ENCODE results near the gene IGF1R. TPM values are rescaled to one million over a fixed set of nuclear protein-coding genes. Genes with fewer than 3 reads are reported as not detected.

IGF1R gene
- total RNA-seq, 4 donors from 2014 or later: 87.8 to 173 (median 107) TPM

DNA sequence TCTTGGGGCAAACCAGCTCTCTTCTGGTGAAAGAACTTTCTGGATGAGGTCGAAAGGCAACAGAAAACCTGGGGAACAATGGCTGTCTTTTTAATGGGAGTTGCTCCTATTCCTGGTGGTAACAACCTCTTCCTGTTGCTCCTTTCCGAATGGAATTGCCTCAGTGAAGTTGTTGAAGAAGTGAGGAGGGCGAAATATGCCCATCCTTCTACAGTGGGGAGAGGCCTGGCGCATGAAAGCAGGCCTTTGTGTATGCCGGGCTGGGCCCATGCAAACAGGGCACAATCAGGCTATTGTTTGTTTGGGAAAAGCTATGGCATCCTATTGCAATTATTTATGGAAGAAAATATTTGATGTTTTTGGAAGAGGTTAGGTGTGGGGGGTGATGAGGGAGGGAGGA is 166.9 kb downstream of the IGF1R start:
- Histone ChIP-seq H3K4me1 (no peaks in the 10 kb centered on the region), H3K36me3 (no peaks in the 10 kb centered on the region), H3K27me3 (no peaks in the 10 kb centered on the region), H3K4me3 (no peak overlapping the region), H3K27ac (no peak overlapping the region), H3K9me3 (no peaks in the 10 kb centered on the region)
- WGBS: 77% methylated on average over 5 of the region's 5 CpGs
- DNase-seq (ENCODE audit: low spot score in 2 of 2): no peak
- TF ChIP-seq POLR2A (IDR thresholded peaks at IDR 0.05) (no peak), EP300 (IDR thresholded peaks at IDR 0.05) (no peak), POLR2AphosphoS5 (IDR thresholded peaks at IDR 0.05) (no peak)
- TF ChIP-seq, protein P1, sequence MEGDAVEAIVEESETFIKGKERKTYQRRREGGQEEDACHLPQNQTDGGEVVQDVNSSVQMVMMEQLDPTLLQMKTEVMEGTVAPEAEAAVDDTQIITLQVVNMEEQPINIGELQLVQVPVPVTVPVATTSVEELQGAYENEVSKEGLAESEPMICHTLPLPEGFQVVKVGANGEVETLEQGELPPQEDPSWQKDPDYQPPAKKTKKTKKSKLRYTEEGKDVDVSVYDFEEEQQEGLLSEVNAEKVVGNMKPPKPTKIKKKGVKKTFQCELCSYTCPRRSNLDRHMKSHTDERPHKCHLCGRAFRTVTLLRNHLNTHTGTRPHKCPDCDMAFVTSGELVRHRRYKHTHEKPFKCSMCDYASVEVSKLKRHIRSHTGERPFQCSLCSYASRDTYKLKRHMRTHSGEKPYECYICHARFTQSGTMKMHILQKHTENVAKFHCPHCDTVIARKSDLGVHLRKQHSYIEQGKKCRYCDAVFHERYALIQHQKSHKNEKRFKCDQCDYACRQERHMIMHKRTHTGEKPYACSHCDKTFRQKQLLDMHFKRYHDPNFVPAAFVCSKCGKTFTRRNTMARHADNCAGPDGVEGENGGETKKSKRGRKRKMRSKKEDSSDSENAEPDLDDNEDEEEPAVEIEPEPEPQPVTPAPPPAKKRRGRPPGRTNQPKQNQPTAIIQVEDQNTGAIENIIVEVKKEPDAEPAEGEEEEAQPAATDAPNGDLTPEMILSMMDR (IDR thresholded peaks at IDR 0.05): no peak

DNA sequence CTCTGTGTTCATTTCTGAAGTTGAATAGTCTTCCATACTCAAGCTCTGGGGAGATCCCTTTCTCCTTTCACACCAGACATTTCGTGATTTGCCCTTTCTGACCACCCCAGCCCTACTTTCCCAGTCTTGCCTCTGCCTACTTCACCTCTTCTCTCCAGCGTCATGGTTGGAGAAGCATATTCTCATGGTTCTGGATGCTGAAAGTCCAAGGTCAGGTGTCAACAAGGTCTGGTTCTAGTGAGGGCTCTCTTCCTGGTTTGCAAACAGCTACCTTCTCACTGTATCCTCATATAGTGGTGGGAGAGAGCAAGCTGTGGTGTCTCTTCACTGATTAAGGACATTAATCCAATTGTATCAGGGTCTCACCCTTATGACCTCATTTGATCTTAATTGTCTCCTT is 169.4 kb downstream of the IGF1R start:
- Histone ChIP-seq H3K4me1 (no peaks in the 10 kb centered on the region), H3K27me3 (no peaks in the 10 kb centered on the region), H3K27ac (no peak overlapping the region), H3K9me3 (no peaks in the 10 kb centered on the region), H3K4me3 (no peak overlapping the region), H3K36me3 (no peaks in the 10 kb centered on the region)
- 98% methylated on average over 2 of the region's 2 CpGs for WGBS
- no peak for DNase-seq (ENCODE audit: low spot score in 2 of 2)
- TF ChIP-seq, protein P1 (IDR thresholded peaks at IDR 0.05): no peak

GRCh38 chr15:98823012-98823458 is 174.7 kb downstream of the IGF1R start:
- Histone ChIP-seq H3K4me1 (no peaks in the 10 kb centered on the region), H3K4me3 (no peak overlapping the region), H3K27me3 (no peaks in the 10 kb centered on the region), H3K36me3 (no peaks in the 10 kb centered on the region), H3K9me3 (no peaks in the 10 kb centered on the region), H3K27ac (no peak overlapping the region)
- TF ChIP-seq POLR2A (IDR thresholded peaks at IDR 0.05) (no peak), EP300 (IDR thresholded peaks at IDR 0.05) (no peak), POLR2AphosphoS5 (IDR thresholded peaks at IDR 0.05) (no peak)
- TF ChIP-seq, protein P1 (IDR thresholded peaks at IDR 0.05): no peak
- no peak for DNase-seq (ENCODE audit: low spot score in 2 of 2)
- WGBS: 65% methylated on average over 2 of the region's 2 CpGs

GRCh38 chr15:98823616-98824015 is 175.3 kb downstream of the IGF1R start:
- no peaks in the 10 kb centered on the region for H3K4me1 ChIP-seq
- H3K27ac ChIP-seq: no peak overlapping the region
- no peak for TF ChIP-seq POLR2A (IDR thresholded peaks at IDR 0.05)
- TF ChIP-seq, protein P1 (IDR thresholded peaks at IDR 0.05): no peak
- no peak for TF ChIP-seq EP300 (IDR thresholded peaks at IDR 0.05)
- no peak for TF ChIP-seq POLR2AphosphoS5 (IDR thresholded peaks at IDR 0.05)
- no peaks in the 10 kb centered on the region for H3K9me3 ChIP-seq
- DNase-seq (ENCODE audit: low spot score in 2 of 2): no peak
- no peaks in the 10 kb centered on the region for H3K27me3 ChIP-seq
- H3K36me3 ChIP-seq: no peaks in the 10 kb centered on the region
- no peak overlapping the region for H3K4me3 ChIP-seq

DNA sequence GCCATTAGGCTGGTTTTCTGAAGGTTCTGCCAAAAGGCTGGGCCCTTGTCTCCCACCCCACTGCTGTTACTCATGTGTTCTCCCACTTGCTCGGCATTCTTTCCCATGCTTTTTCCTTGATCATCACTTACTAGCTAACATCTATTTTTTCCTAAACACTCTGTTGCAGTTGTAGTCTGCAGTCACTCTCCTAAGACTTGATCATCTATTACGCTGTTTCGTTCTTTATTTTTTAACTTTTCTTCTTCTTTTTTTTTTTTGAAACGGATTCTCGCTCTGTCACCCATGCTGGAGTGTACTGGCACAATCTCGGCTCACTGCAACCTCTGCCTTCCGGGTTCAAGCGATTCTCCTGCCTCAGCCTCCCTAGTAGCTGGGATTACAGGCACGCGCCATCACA is 176.3 kb downstream of the IGF1R start:
- no peak overlapping the region for H3K27ac ChIP-seq
- DNase-seq (ENCODE audit: low spot score in 2 of 2): no peak
- peaks cover 8% of the 10 kb centered on the region for H3K9me3 ChIP-seq
- TF ChIP-seq, protein P1 (IDR thresholded peaks at IDR 0.05): no peak
- TF ChIP-seq POLR2AphosphoS5 (IDR thresholded peaks at IDR 0.05) (no peak), POLR2A (IDR thresholded peaks at IDR 0.05) (no peak)
- no peak overlapping the region for H3K4me3 ChIP-seq
- H3K36me3 ChIP-seq: no peaks in the 10 kb centered on the region
- H3K27me3 ChIP-seq: no peaks in the 10 kb centered on the region
- no peaks in the 10 kb centered on the region for H3K4me1 ChIP-seq
- 95% methylated on average over 10 of the region's 10 CpGs for WGBS

Measured in suprapubic skin (tissue), 4 donors.